Islet precursor cell (in vitro differentiated cells): ENCODE measurements around the gene BDKRB2.

ENCODE experiments used
- DNase-seq: peaks from one replicate; pipeline ENCODE4 v3.0.0-alpha.2; 2018

Gene BDKRB2

DNA sequence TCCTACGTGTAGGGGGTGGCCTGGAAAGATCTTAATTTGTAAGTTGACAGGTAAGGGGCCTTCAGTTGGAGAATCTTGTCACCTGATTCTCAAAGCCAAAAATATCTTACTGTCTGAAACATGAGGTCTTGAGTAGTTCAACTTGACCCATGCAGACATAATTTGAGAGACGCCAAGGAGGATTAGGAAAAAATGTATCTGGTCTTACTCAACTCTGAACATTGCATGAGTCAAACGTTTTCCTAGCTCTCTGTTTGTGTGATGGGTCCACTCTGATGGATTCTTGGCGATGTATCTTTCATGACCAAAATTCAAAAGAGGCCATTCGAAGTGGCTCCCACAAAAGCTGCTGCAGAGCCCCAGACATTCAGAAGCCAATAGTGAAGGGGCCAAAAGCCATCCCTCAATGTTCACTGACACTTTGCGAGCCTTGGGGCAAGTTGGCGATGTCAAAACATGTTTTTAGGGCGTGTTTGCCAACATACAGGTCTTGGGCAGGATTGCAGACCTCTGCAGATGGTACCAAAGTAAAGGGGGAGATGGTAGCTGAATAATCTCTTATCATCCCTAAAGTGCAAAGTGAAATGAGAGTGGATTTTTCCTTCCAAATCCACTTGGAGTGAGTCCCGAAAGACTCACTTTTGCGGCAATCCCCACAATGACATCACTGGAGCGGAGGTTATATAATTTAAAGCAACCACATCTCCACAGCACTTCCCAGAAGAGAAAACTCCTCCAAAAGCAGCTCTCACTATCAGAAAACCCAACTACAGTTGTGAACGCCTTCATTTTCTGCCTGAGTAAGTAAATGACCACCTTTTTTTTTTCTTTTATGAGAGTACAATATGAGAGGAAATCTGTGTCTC, 51.1 kb downstream of the BDKRB2 start, which contains the start of gene BDKRB1:
TSS of gene BDKRB1 (plus strand) at position 710 of the 866 bp plus-strand sequence. CDS start 7,473 bp downstream, outside the sequence.
- DNase-seq: no peak

- DNase-seq: no peak
These were observed 51.8 kb downstream of the BDKRB2 start for GRCh38 chr14:96256407-96256806.

- DNase-seq: no peak
These were observed 52.4 kb downstream of the BDKRB2 start for GRCh38 chr14:96257056-96257455.

DNA sequence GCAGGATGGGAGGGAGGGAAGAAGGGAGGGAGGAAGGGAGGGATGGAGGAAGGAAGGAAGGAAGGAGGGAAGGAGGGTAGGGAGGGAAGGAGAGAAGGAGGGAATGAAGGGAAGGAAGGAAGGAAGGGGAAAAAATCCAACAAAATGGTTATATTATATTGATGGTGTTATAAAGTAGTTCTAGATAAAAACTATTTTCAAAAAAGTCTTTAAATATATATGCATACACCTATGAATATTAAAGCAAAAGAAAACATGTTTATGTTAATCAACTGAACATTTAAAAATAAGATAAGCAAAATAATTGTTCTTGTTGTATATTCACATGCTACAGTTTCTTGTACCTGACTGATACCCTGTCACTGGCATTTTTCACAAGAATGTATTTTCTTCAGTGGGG, 53.3 kb downstream of the BDKRB2 start:
- no peak for DNase-seq

GRCh38 chr14:96260341-96260821, 55.7 kb downstream of the BDKRB2 start:
- DNase-seq: no peak

DNA sequence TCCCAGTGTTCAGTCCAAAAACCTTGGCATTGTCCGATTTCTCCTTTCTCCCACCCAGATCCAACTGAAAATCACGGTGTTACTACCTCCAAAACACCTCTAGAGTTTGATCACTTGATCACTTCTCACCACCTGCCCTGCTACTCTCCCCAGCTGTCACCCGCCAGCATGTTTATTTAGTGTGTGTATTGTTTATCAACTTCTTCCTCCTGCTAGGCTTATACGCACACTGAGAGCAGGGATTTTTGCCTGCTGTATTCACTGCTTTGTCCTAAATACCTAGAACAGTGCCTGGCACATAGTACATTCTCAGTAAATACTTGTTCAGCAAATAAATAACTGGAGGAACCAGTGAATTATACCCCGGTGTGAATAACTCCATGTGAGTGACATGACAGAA, 56.4 kb downstream of the BDKRB2 start:
- no peak for DNase-seq

GRCh38 chr14:96261772-96262655, 57.4 kb downstream of the BDKRB2 start:
- peak; percentile 53 for DNase-seq

- DNase-seq: peak; percentile 38
These were observed 58.9 kb downstream of the BDKRB2 start for GRCh38 chr14:96263347-96264199.

DNA sequence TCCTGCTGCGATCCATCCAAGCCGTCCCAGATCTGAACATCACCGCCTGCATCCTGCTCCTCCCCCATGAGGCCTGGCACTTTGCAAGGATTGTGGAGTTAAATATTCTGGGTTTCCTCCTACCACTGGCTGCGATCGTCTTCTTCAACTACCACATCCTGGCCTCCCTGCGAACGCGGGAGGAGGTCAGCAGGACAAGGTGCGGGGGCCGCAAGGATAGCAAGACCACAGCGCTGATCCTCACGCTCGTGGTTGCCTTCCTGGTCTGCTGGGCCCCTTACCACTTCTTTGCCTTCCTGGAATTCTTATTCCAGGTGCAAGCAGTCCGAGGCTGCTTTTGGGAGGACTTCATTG, 59.5 kb downstream of the BDKRB2 start:
- DNase-seq: peak; percentile 38

- DNase-seq: peak; percentile 60
These were observed 60.2 kb downstream of the BDKRB2 start for GRCh38 chr14:96264853-96265252.

DNA sequence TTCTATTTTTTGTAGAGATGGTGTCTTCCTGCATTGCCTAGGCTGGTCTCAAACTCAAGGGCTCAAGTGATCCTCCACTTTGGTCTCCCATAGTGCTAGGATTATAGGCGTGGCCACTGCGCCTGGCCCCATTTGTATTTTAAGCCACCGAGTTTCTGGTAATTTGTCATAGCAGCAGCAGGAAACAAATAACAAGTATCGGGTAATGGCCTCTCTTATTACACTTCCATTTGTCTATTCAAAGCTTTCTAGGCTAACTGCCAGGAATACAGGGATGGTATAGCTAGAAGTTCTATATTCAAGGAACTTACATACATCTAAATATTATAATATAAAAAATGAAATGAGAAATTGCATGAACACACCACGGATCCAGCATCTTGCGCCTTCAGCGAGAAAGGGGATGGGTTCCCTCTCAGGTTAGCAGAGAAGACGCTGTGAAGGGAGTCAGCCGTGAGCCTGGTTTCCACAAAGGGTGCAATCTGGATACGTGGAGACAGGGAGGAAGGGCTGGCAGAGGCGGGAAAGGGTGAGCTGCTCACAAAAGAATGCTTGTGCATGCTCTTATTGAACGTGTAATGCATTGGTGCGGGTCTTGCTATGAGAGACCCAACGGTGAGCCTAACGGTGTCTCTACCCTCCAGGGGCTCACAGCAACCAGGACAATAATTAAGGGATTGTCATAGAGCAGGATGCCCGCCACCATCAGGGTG, 60.9 kb downstream of the BDKRB2 start:
- DNase-seq: peak; percentile 43

- DNase-seq: peak; percentile 70
These were observed 62.7 kb downstream of the BDKRB2 start for GRCh38 chr14:96267336-96267735.

DNA sequence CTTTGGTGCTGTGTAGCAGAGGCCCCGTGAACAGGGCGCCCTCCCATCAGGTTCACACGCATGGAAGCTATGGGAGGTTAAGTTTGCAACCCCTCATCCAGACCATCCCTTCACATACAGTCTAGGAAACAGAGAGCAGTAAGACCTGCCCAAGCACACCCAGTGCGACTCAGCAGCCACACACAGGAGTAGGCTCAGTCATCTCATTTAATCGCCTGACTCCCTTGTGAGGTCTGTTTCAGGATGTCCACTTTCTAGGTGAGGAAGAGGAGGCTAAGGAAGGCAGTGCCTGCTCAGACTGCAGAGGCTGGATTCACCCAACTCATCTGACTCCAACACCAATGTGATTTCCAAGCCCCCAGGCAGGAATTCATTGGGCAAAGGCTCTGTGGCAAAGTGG, 63.3 kb downstream of the BDKRB2 start:
- DNase-seq: peak; percentile 57

DNA sequence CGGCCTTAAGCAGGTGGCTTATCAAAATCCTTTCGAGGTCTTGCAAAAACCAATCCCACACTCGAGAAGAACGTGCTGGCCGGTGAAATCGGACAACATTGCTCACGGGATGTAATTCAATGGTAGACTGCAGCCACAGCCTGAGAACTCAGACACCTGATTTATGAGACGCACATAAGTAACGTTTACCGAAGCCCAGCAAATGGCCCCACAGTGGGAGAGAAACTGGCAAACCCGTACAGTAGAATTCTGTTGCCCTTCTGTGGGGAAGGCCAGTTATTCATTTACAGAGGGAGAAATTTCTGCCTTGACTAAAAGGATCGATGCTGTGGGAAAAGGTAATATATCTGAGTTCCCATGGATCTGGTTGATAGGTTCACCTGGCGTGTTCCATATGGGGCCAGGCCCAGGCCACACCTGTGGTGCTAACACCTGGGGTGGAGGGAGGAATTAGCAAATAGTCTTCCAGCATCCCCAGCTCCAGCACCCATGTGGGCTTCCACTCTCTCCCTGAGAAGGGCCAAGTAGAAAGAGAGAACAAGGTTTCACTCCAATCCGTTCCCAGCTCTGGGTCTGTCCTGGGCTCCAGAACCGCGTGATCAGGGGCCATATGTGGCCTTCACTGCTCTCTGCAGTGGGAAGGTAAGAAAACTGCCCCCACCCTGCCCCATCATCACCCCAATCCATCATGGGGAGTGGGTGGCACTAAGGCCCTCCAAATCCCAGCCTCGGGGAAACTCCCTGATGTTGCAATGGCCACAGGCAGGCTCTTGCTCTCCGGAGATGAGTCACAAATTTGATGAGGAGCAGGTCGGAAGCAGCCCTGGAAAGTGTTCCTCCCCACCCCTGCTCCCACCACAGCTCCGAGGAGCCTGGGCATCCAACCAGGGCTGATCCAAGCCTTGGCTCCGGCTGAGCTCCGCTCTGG, 64.1 kb downstream of the BDKRB2 start:
- peak; percentile 84 for DNase-seq

GRCh38 chr14:96269359-96269710, 64.7 kb downstream of the BDKRB2 start:
- DNase-seq: no peak

- DNase-seq: peak; percentile 35
These were observed 66.2 kb downstream of the BDKRB2 start for GRCh38 chr14:96270565-96271420.

DNA sequence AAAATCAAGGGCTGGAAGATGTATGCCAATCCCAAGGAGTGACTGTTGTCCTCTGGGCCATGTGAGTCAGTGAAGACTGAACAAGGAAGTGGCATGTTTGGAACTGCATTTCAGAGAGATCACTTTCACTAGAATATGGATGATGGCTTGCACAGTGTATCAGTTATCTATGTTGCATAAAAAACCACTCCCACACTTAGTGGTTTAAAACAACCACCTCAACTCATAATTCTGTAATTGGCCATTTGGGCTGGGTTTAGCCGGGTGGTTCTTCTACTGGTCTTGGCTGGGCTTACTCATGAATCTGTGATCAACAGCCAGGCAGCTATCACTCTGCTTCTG, 66.8 kb downstream of the BDKRB2 start:
- no peak for DNase-seq

- DNase-seq: no peak
These were observed 68.3 kb downstream of the BDKRB2 start for GRCh38 chr14:96272777-96273473.

- DNase-seq: peak; percentile 31
These were observed 69.0 kb downstream of the BDKRB2 start for GRCh38 chr14:96273629-96274028.
